Subcutaneous adipose tissue (tissue), 4 donors: ENCODE data around the gene KDM1B. TPM values are rescaled to one million over a fixed set of nuclear protein-coding genes. Genes with fewer than 3 reads are reported as not detected.

Source experiments
- CTCF ChIP-seq: fragments of 450-650 bp; IDR thresholded peaks from one replicate; pipeline ENCODE4 v1.5.1; 2016; ENCODE audit warnings: low read depth, mild to moderate bottlenecking, control low read depth, antibody characterized with exemption, moderate library complexity
- total RNA-seq, 4 donors: library from RNA; depleted of rRNA; stranded (reverse); fragments of >200 nt; gene quantifications; one replicate each; pipeline ENCODE4 v1.1.0, GENCODE V29; 2016

KDM1B gene
- total RNA-seq, 4 donors from 2014 or later, result 11.9 to 15.8 (median 14.9) TPM

- TF ChIP-seq CTCF, result no peak
These were observed 27.3 kb downstream of the KDM1B start for GRCh38 chr6:18182568-18182967.

- TF ChIP-seq CTCF, result no peak
These were observed 28.5 kb downstream of the KDM1B start for GRCh38 chr6:18183766-18184165.

- no peak for TF ChIP-seq CTCF
These were observed 30.4 kb downstream of the KDM1B start for GRCh38 chr6:18185624-18186023.

- no peak for TF ChIP-seq CTCF
These were observed 30.8 kb downstream of the KDM1B start for GRCh38 chr6:18186033-18186432.

GRCh38 chr6:18186540-18187250, 31.5 kb downstream of the KDM1B start:
- no peak for TF ChIP-seq CTCF

DNA sequence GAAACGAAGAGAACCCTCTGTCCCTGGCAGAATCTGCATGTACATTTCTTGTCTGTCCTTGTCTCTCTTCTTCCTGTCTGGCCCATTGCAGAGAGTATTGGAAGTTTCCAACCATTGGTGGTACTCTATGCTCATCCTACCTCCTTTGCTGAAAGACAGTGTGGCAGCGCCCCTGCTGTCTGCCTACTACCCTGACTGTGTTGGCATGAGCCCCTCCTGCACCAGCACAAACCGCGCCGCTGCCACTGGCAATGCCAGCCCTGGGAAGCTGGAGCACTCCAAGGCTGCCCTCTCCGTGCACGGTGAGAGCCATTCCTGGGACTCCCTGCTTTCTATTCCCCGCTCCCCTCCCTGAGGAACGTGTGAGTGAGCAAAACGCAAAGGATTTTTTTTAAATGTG, 32.5 kb downstream of the KDM1B start:
- TF ChIP-seq CTCF, result no peak

DNA sequence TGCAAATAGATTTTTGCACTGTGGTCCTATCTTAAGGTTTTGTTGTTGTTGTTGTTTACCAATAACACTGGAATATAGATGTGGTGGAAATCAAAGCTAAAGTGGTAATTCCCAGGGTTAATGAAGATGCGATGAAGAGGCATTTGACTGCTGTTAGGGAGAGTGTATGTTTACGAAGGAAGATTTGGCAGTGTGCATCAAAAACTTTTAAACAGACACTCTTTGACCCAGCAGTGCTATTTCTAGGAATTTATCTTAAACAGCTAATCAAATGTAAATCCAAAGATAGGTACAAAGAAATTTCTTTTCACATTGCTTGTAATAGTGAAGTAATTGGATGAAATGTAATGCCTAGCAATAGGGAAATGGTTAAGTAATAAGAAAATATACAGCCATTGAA, 34.0 kb downstream of the KDM1B start:
- TF ChIP-seq CTCF, result no peak
